Measurements from ENCODE around the gene DNER.
"Not testable (repeated sequence)": the region's sequence is repeated elsewhere in the genome, so short reads cannot be mapped to it uniquely, and the experiment has no call there.

Gene DNER

GRCh38 chr2:229714080-229714735 lies at the start of gene DNER:
DNER (minus strand) TSS chr2:229714555; CDS start chr2:229714423, 132 bp downstream.
- peak; percentile 65 to 95 (median 88) for DNase-seq
- intact Hi-C loops (cut with DNase I) = loop anchor here (5.0 kb wide), 2 partner anchors 127 to 272 kb away; no protein-coding TSS in a partner anchor

- no peak for DNase-seq
- intact Hi-C loops (cut with DNase I) = no loop called here
Observed at GRCh38 chr2:229761663-229762062, 47.3 kb upstream of the DNER start.

- intact Hi-C loops (cut with DNase I) = not testable (repeated sequence)
- peak in 2 of 42 donors; percentile 7 to 31 for DNase-seq
Observed at GRCh38 chr2:229757462-229757861, 43.1 kb upstream of the DNER start.

DNA sequence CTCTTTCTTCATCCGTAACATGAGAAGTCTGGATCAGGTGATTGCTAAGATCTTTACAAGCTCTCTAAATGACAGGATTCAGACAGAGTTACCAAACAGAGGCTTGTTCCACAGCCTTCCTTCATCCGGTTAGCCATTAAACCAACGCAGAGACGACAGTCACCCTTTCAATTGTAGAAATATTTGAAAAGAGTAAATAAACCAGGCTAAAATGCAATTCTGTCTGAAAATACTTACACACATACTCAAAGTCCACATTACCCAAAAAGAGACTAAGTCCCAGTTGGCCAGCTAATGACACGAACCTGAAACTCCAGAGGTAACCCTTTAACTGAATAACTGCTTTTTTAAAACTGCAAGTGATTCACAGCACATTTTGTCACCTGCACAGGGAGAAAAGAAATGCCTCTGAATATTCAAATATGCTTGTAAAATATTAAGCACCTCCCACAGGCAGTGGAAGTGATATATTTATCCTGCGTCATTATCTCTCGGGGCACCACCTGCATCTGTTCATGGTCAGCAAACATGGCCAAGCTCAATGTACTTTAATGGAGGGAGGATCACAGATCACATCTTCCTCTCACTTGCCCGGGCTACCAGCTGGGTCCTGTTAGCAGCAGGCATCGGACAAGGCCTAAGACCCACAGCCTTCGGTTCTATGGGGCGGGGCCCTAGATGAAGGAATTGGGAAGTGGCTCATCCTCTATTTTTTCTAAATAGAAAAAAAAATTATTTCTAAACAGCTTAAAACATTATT lies 38.8 kb upstream of the DNER start:
- intact Hi-C loops (cut with DNase I) = no loop called here
- no peak for DNase-seq

GRCh38 chr2:229749779-229750178 lies 35.4 kb upstream of the DNER start:
- intact Hi-C loops (cut with DNase I) = no loop called here
- no peak for DNase-seq

GRCh38 chr2:229748950-229749349 lies 34.6 kb upstream of the DNER start:
- no peak for DNase-seq
- intact Hi-C loops (cut with DNase I) = no loop called here

DNA sequence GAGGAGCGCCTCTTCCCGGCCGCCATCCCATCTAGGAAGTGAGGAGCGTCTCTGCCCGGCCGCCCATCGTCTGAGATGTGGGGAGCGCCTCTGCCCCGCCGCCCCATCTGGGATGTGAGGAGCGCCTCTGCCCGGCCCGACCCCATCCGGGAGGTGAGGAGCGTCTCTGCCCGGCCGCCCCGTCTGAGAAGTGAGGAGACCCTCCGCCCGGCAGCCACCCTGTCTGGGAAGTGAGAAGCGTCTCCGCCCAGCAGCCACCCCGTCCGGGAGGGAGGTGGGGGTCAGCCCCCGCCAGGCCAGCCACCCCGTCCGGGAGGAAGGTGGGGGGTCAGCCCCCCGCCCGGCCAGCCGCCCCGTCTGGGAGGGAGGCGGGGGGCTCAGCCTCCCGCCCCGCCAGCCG lies 28.3 kb upstream of the DNER start:
- intact Hi-C loops (cut with DNase I); DNase-seq: not testable (repeated sequence)

GRCh38 chr2:229740279-229740678 lies 25.9 kb upstream of the DNER start:
- intact Hi-C loops (cut with DNase I) = no loop called here
- DNase-seq = no peak

DNA sequence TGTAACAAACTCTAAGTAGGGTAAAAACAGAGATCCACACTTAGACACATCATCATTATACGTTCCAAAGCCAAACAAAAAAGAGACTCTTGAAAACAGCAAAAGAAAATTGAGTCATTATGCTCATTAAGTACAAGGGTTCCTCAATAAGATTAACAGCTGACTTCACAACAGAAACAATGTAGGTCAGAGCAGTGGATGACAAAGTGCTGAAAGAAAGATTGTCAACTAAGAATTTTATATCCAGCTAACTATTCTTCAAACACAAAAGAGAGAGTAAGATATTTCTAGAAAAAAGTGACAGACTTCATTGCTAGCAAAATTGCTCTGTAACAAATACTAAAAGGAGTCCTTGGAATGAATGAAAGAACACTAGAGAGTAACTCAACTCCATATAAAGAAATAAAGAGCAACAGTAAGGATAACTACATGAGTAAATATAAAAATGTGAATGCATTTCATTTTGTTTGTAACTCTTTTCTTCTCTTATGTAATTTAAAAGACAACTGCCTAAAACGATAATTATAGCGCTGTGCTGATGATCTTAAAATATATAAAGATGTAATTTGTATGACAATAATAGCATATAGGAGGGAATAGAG lies 23.8 kb upstream of the DNER start:
- intact Hi-C loops (cut with DNase I) = no loop called here
- no peak for DNase-seq

- no peak for DNase-seq
- intact Hi-C loops (cut with DNase I) = no loop called here
Observed at GRCh38 chr2:229734410-229734809, 20.1 kb upstream of the DNER start.

- intact Hi-C loops (cut with DNase I) = no loop called here
- DNase-seq = no peak
Observed at GRCh38 chr2:229733611-229734245, 19.4 kb upstream of the DNER start.

DNA sequence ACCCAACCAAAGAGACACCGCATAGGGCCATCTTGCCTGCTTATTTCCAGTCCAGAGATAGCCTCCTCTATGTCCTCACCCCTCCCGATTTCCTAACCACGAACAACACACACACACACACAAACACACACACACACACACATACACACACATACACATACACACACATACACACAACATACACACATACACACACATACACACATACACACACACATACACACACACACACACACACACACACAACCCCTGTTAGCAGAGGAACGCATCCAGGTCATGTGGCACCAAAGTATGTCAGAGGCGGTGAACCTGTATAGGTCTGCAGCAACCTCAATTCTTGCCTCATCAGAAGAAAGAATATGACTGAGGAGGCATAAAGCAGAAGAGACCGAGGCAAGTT lies 18.5 kb upstream of the DNER start:
- DNase-seq = no peak
- intact Hi-C loops (cut with DNase I) = no loop called here

GRCh38 chr2:229731916-229732315 lies 17.6 kb upstream of the DNER start:
- intact Hi-C loops (cut with DNase I) = no loop called here
- no peak for DNase-seq

DNA sequence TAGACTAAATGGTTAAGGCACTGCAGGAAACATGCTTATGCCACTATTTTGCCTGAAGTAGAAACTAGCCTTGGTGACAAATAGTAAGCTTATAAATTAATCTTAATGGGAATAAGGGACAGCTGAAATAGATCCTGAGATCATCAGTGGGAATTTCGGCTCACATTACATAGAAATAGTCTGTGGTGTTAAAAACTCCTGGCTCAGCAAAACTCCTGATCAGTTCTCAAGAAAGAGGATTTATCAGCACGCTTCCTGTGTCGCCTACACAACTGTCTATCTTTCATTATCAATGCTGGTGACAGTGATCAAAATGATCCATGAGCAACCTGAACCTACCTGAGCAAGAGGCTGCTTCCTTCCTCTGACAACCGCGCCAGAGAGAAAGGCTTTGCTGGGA lies 17.0 kb upstream of the DNER start:
- intact Hi-C loops (cut with DNase I) = no loop called here
- no peak for DNase-seq

- intact Hi-C loops (cut with DNase I) = no loop called here
- DNase-seq = no peak
Observed at GRCh38 chr2:229728370-229728769, 14.0 kb upstream of the DNER start.

DNA sequence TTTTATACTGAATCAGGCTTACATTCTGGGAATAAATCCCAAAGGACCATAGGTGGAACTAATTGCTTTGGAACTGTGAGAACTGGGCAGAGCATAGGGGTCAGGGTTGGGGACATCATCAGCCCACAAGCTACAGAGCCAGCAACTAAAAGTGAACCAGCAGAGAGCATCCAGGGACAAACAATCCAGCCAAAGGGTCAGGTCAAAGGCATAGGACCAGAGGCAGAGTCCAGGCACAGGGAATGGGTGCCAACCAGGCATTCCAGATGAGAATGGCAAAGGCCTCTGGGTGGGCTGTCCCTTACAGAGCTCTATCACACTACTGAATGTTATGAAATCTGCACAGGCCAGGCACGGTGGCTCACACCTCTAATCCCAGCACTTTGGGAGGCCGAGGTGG lies 12.3 kb upstream of the DNER start:
- intact Hi-C loops (cut with DNase I) = no loop called here

GRCh38 chr2:229725716-229726574 lies 11.6 kb upstream of the DNER start:
- intact Hi-C loops (cut with DNase I) = no loop called here
- no peak for DNase-seq

More for the DNA sequence above, 12.3 kb upstream of the DNER start:
- no peak for DNase-seq

DNA sequence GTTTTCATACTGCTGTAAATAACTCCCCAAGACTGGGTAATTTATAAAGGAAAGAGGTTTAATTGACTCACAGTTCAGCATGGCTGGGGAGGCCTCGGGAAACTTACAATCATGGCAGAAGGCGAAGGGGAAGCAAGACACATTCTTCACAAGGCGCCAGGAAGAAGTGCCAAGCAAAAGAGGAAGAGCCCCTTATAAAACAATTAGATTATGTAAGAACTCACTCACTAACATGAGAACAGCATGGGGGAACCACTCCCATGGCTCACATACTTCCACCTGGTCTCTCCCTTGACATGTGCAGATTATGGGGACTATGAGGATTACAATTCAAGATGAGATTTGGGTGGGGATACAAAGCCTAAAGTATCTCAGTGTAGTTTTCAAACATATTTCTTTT lies 8.8 kb upstream of the DNER start:
- intact Hi-C loops (cut with DNase I); DNase-seq: not testable (repeated sequence)
